H1 (cell line): ENCODE data around the gene ARHGEF11. TPM values are rescaled to one million over a fixed set of nuclear protein-coding genes. Genes with fewer than 3 reads are reported as not detected.

Experiments used
- CTCF ChIA-PET: fragments of 300-600 bp; sonication (Branson Sonifier 250); formaldehyde crosslinking; loops from one replicate; lab custom pipeline; 2021; ENCODE audit not compliant: partially characterized antibody; lab: Charles Lee
- POLR2A ChIA-PET: fragments of 300-600 bp; sonication (Branson Sonifier 250); formaldehyde crosslinking; loops from one replicate; lab custom pipeline; 2021; ENCODE audit warnings: inconsistent platforms; ENCODE audit not compliant: partially characterized antibody; lab: Charles Lee
- DNase-seq, 2 experiments: peaks; one replicate each; pipeline versions ENCODE4 v3.0.0 to v3.0.0-alpha.2; 2010 to 2022; ENCODE audit warnings: low spot score in 2 of 2, low read depth in 1 of 2, mixed read lengths in 1 of 2
- FAIRE-seq: peaks from 2 replicates; lab custom pipeline; 2011; peaks lifted over from hg19 to GRCh38; lab: Jason Lieb, UNC
- H2AFZ ChIP-seq: 2 replicates; pipeline ENCODE4 v1.8.1; 2012; ENCODE audit warnings: low read length, inconsistent platforms
- H2AK5ac ChIP-seq: 2 replicates; pipeline ENCODE4 v1.6.1; 2013; ENCODE audit warnings: low read depth, low read length
- H2BK120ac ChIP-seq: replicated peaks from 2 replicates; pipeline ENCODE3; 2013; ENCODE audit warnings: low read depth, low read length, inconsistent platforms
- H2BK12ac ChIP-seq: 2 replicates; pipeline ENCODE4 v1.6.1; 2013; ENCODE audit warnings: low read depth, low read length
- H2BK15ac ChIP-seq: 2 replicates; pipeline ENCODE4 v1.6.1; 2013; ENCODE audit warnings: low read length
- H2BK20ac ChIP-seq: 2 replicates; pipeline ENCODE4 v1.6.1; 2013; ENCODE audit warnings: low read length
- H2BK5ac ChIP-seq: 2 replicates; pipeline ENCODE4 v1.6.1; 2013; ENCODE audit warnings: low read depth, low read length
- H3K14ac ChIP-seq: 2 replicates; pipeline ENCODE4 v1.6.1; 2013; ENCODE audit warnings: inconsistent platforms; ENCODE audit not compliant: insufficient read length
- H3K18ac ChIP-seq: 2 replicates; pipeline ENCODE4 v1.6.1; 2013; ENCODE audit warnings: low read length; ENCODE audit errors: extremely low read depth
- H3K23ac ChIP-seq: 2 replicates; pipeline ENCODE4 v1.6.1; 2013; ENCODE audit warnings: inconsistent platforms; ENCODE audit not compliant: insufficient read length
- H3K23me2 ChIP-seq: 2 replicates; pipeline ENCODE4 v1.6.1; 2013; ENCODE audit warnings: low read depth, low read length
- H3K27ac ChIP-seq: 2 replicates; pipeline ENCODE4 v1.6.1; 2011; ENCODE audit warnings: low read depth, low read length, inconsistent platforms
- H3K27me3 ChIP-seq, 4 experiments: replicated peaks in 1 of 4; 1 replicate in 1 of 4; 2 replicates in 3 of 4; pipeline versions ENCODE4 v1.6.1 to v1.8.1; 2011 to 2013; ENCODE audit warnings: low read length in 3 of 4, mild to moderate bottlenecking in 3 of 4, inconsistent platforms in 2 of 4, mixed read lengths in 2 of 4, moderate library complexity in 1 of 4; ENCODE audit not compliant: control insufficient read depth in 3 of 4, insufficient read depth in 3 of 4; ENCODE audit errors: extremely low read depth in 1 of 4
- H3K36me3 ChIP-seq, 4 experiments: 2 replicates each; pipeline versions ENCODE4 v1.6.1 to v1.8.1; 2011 to 2013; ENCODE audit warnings: mild to moderate bottlenecking in 4 of 4, low read length in 3 of 4, moderate library complexity in 2 of 4, control low read depth in 1 of 4, inconsistent platforms in 1 of 4; ENCODE audit not compliant: insufficient read depth in 4 of 4, control insufficient read depth in 2 of 4
- H3K4ac ChIP-seq: replicated peaks from 2 replicates; pipeline ENCODE3; 2013; ENCODE audit warnings: low read length, low read depth, mixed read lengths, inconsistent platforms; ENCODE audit not compliant: insufficient read length
- H3K4me1 ChIP-seq, 4 experiments: replicated peaks in 1 of 4; 1 replicate in 1 of 4; 2 replicates in 3 of 4; pipeline versions ENCODE4 v1.6.1 to v1.8.1; 2011 to 2013; ENCODE audit warnings: low read length in 3 of 4, inconsistent platforms in 2 of 4, mixed read lengths in 1 of 4; ENCODE audit not compliant: insufficient read depth in 4 of 4, control insufficient read depth in 3 of 4
- H3K4me2 ChIP-seq, 2 experiments: 2 replicates each; pipeline versions ENCODE4 v1.6.1 to v1.8.1; 2011 to 2013; ENCODE audit warnings: low read depth in 2 of 2, low read length in 2 of 2, control low read depth in 1 of 2, inconsistent platforms in 1 of 2, mild to moderate bottlenecking in 1 of 2; ENCODE audit not compliant: insufficient read depth in 1 of 2
- H3K4me3 ChIP-seq, 4 experiments: fragments of 200-600, 300-600 bp in 1 of 4; sonication (generic), shearing (Covaris generic), sonication (Bioruptor Twin) in 1 of 4; 2 replicates each; pipeline versions ENCODE4 v1.5.1 to v1.8.1; 2011 to 2016; ENCODE audit warnings: low read length in 4 of 4, low read depth in 3 of 4, control low read depth in 2 of 4, inconsistent platforms in 2 of 4, mild to moderate bottlenecking in 2 of 4, mixed read lengths in 1 of 4, moderate library complexity in 1 of 4; ENCODE audit not compliant: insufficient read depth in 2 of 4; ENCODE audit errors: extremely low read depth in 1 of 4
- H3K56ac ChIP-seq: replicated peaks from 2 replicates; pipeline ENCODE3; 2013; ENCODE audit warnings: low read depth, mild to moderate bottlenecking, mixed read lengths, low read length, inconsistent platforms; ENCODE audit not compliant: insufficient read length
- H3K79me1 ChIP-seq: 2 replicates; pipeline ENCODE4 v1.6.1; 2013; ENCODE audit warnings: low read depth, low read length, control low read depth
- H3K79me2 ChIP-seq, 2 experiments: 2 replicates each; pipeline versions ENCODE4 v1.6.1 to v1.8.1; 2012 to 2013; ENCODE audit warnings: low read length in 2 of 2, mild to moderate bottlenecking in 2 of 2, inconsistent platforms in 1 of 2; ENCODE audit not compliant: insufficient read depth in 2 of 2, control insufficient read depth in 1 of 2
- H3K9ac ChIP-seq, 4 experiments: replicated peaks in 1 of 4; 1 replicate in 1 of 4; 2 replicates in 3 of 4; pipeline versions ENCODE4 v1.6.1 to v1.8.1; 2011 to 2013; ENCODE audit warnings: low read depth in 3 of 4, low read length in 3 of 4, control low read depth in 2 of 4, mild to moderate bottlenecking in 2 of 4, moderate library complexity in 2 of 4, inconsistent platforms in 1 of 4; ENCODE audit errors: extremely low read depth in 1 of 4
- H3K9me3 ChIP-seq, 2 experiments: 2 replicates each; pipeline versions ENCODE4 v1.6.1 to v1.8.1; 2012 to 2013; ENCODE audit warnings: mild to moderate bottlenecking in 2 of 2, moderate library complexity in 2 of 2, control low read depth in 1 of 2, inconsistent platforms in 1 of 2, low read depth in 1 of 2, low read length in 1 of 2, mixed read lengths in 1 of 2; ENCODE audit not compliant: insufficient read depth in 2 of 2
- H4K20me1 ChIP-seq, 2 experiments: replicated peaks in 1 of 2; 2 replicates each; pipeline versions ENCODE3 to v1.8.1; 2011 to 2013; ENCODE audit warnings: inconsistent platforms in 2 of 2, low read length in 2 of 2, mild to moderate bottlenecking in 1 of 2; ENCODE audit not compliant: insufficient read depth in 2 of 2, control insufficient read depth in 1 of 2
- H4K5ac ChIP-seq: 2 replicates; pipeline ENCODE4 v1.6.1; 2013; ENCODE audit warnings: low read length, low read depth, mixed read lengths, inconsistent platforms; ENCODE audit not compliant: insufficient read length
- H4K8ac ChIP-seq: 2 replicates; pipeline ENCODE4 v1.8.0; 2013; ENCODE audit warnings: mild to moderate bottlenecking, moderate library complexity, low read length, inconsistent platforms; ENCODE audit not compliant: insufficient read depth; ENCODE audit errors: extremely low read depth
- H4K91ac ChIP-seq: replicated peaks from 2 replicates; pipeline ENCODE3; 2013; ENCODE audit warnings: low read length, mixed read lengths, inconsistent platforms; ENCODE audit not compliant: insufficient read length
- ATF2 ChIP-seq: IDR thresholded peaks from 2 replicates; pipeline ENCODE4 v1.6.1; 2012; ENCODE audit warnings: low read length, inconsistent platforms
- BRCA1 ChIP-seq: IDR thresholded peaks from 2 replicates; pipeline ENCODE4 v1.6.1; 2012; ENCODE audit warnings: low read depth, low read length, improper control_type of control experiment
- CREB1 ChIP-seq: IDR thresholded peaks from 2 replicates; pipeline ENCODE4 v1.6.1; 2012; ENCODE audit warnings: inconsistent platforms
- MAX ChIP-seq: IDR thresholded peaks from 2 replicates; pipeline ENCODE4 v1.6.1; 2012; ENCODE audit warnings: inconsistent platforms
- POLR2A ChIP-seq, 2 experiments: IDR thresholded peaks; 1 replicate in 1 of 2; 2 replicates in 1 of 2; pipeline ENCODE4 v1.6.1; 2011; ENCODE audit warnings: low read depth in 2 of 2, low read length in 2 of 2, mild to moderate bottlenecking in 2 of 2; ENCODE audit errors: control extremely low read depth in 1 of 2
- RBBP5 ChIP-seq: IDR thresholded peaks from 2 replicates; pipeline ENCODE4 v1.7.1; 2012; ENCODE audit warnings: low read depth, mild to moderate bottlenecking, inconsistent platforms, low read length, moderate library complexity, borderline replicate concordance
- RNF2 ChIP-seq: fragments of 200-900, 300-1000 bp; sonication (generic); IDR thresholded peaks from 2 replicates; pipeline ENCODE4 v1.7.1; 2016; ENCODE audit warnings: borderline replicate concordance, low read depth, mild to moderate bottlenecking, antibody characterized with exemption, low read length; ENCODE audit not compliant: poor library complexity, severe bottlenecking; ENCODE audit errors: missing control alignments
- SIX5 ChIP-seq: IDR thresholded peaks from 2 replicates; pipeline ENCODE4 v1.6.1; 2011; ENCODE audit warnings: mild to moderate bottlenecking, low read depth, low read length
- TEAD4 ChIP-seq: IDR thresholded peaks from 2 replicates; pipeline ENCODE4 v1.6.1; 2012; ENCODE audit warnings: low read depth, low read length, inconsistent platforms, mixed read lengths
- WGBS, 2 experiments: shearing (Covaris generic) in 1 of 2; methylation state at CpG; one replicate each; pipeline versions ENCODE4 v1.1.6 to v1.1.7; 2013 to 2015; ENCODE audit warnings: low lambda C conversion rate in 2 of 2, mixed read lengths in 2 of 2, inconsistent platforms in 1 of 2, low coverage in 1 of 2, missing lambda C conversion rate in 1 of 2; ENCODE audit not compliant: insufficient replicate concordance in 2 of 2, insufficient coverage in 1 of 2, insufficient read length in 1 of 2; ENCODE audit errors: extremely low coverage in 1 of 2, missing lambda C conversion rate in 1 of 2; 5-methylcytosine and 5-hydroxymethylcytosine counted together
- polyA plus RNA-seq, 7 experiments: library from polyadenylated mRNA; depleted of rRNA in 3 of 7; stranded (reverse) in 5 of 7; unstranded in 2 of 7; fragments of >200 nt in 5 of 7; fragments of 200-250 nt in 2 of 7; gene quantifications; 1 replicate in 5 of 7; 2 replicates in 1 of 7; 4 replicates in 1 of 7; pipeline versions ENCODE4 v1.2.1 to v1.2.3, GENCODE V29; 2011 to 2013; ENCODE audit warnings: missing spikeins in 2 of 7, mixed read lengths in 2 of 7
- total RNA-seq: library from RNA; stranded (reverse); fragmentation: NEBNext Ultra II Directional; extraction: Animal tissue kit (Norgen Biotek cat#: 25700); gene quantifications from 2 replicates; pipeline ENCODE4 v1.2.1, GENCODE V29; 2021

Gene ARHGEF11
- total and polyA plus RNA-seq, 2 of the 8 experiments (the other 6 are each of a cell fraction or from before 2014, with no cell fraction given) = 19.9 to 33.1 TPM

DNA sequence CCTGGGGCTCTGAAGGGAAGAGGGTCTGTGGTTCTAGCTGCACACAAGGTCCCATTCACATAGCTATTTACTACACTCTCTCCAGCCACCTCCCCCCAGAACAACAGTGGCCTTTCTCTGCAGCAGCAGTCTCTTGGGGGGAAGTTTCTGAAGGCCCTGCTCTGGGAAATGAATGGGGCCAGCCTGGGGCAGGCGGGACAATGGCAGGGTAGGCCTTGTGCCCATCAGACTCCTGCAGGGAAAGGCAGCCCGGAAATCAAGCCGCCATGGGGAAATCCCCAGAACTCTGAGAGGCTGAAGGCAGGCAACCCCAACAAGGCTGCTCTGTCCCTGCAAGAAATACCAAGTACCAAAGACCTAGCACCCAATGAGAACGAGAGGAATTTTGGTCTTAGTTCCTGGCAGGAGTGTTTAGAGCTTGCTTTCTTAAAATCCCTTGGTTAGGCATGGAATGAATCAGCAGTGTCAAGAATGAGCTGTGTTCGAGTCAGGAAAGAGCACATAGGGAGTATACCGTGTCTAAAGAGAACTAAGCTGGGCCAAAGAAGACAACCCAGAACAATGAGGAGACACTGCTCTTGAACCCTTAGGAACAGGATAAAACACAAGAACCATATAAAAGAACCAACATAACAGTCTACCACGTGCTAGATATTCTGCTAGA, 11.3 kb downstream of the ARHGEF11 start:
- Histone ChIP-seq H3K4me3 (no peak overlapping the region), H3K9me3 (no peaks in the 10 kb centered on the region), H3K23me2 (no peaks in the 10 kb centered on the region), H2BK20ac (no peak overlapping the region), H3K36me3 (no peaks in the 10 kb centered on the region), H2BK5ac (no peak overlapping the region), H3K23ac (no peak overlapping the region), H3K27me3 (no peaks in the 10 kb centered on the region), H2AK5ac (no peak overlapping the region), H3K14ac (no peak overlapping the region), H3K79me2 (peaks cover 8 to 74% of the 10 kb centered on the region in 2 experiments), H3K18ac (no peak overlapping the region), H3K79me1 (peaks cover 11% of the 10 kb centered on the region; the same call in 1 of the 2 replicates), H3K4ac (no peak overlapping the region), H4K20me1 (peaks cover 0 to 5% of the 10 kb centered on the region in 2 experiments), H3K56ac (no peak overlapping the region), H2AFZ (no peak overlapping the region), H4K91ac (no peak overlapping the region), H3K27ac (no peak overlapping the region), H3K4me1 (peaks cover 0 to 9% (median 2%) of the 10 kb centered on the region in 4 experiments; a peak in 4 of 7 replicates), H3K9ac (no peak overlapping the region), H4K5ac (no peak overlapping the region), H3K4me2 (peak overlapping the region in 1 of 2 experiments; percentile 6; a peak in 1 of 4 replicates), H2BK12ac (no peak overlapping the region), H2BK15ac (no peak overlapping the region), H4K8ac (no peak overlapping the region), H2BK120ac (no peak overlapping the region)
- ChIA-PET POLR2A (interaction anchor here (1.2 to 2.5 kb wide), 2 partner anchors 10 to 120 kb away, joined by 3 to 10 read pairs; no protein-coding TSS in a partner anchor), CTCF (interaction anchor here (1.1 to 1.5 kb wide), 2 partner anchors 10 to 122 kb away, joined by 3 to 4 read pairs; no protein-coding TSS in a partner anchor)
- WGBS, 2 experiments = 74% methylated on average over 7 of the region's 7 CpGs; no CpG with 5 or more reads in 1 of the 2 experiments
- FAIRE-seq (no peak), DNase-seq (no peak)
- TF ChIP-seq POLR2A (IDR thresholded peaks at IDR 0.05; ENCODE audit: control extremely low read depth in 1 of 2, low read depth in 2 of 2, low read length in 2 of 2) = no peak
- no peak for TF ChIP-seq BRCA1
- no peak for TF ChIP-seq CREB1
- TF ChIP-seq TEAD4 = no peak
- no peak for TF ChIP-seq ATF2
- TF ChIP-seq SIX5 = no peak
- no peak for TF ChIP-seq MAX
- TF ChIP-seq RNF2 = no peak
- TF ChIP-seq RBBP5 = no peak
